NB4 (cell line): ENCODE results near the gene CREBBP.

ENCODE experiments used
- CTCF ChIP-seq: IDR thresholded peaks from one replicate; pipeline ENCODE4 v1.5.1; 2012; ENCODE audit warnings: low read depth, low read length
- MAX ChIP-seq: IDR thresholded peaks from 2 replicates; pipeline ENCODE4 v1.6.1; 2011; ENCODE audit warnings: low read depth, low read length
- POLR2A ChIP-seq: IDR thresholded peaks from 2 replicates; pipeline ENCODE4 v1.6.1; 2011; ENCODE audit warnings: mild to moderate bottlenecking; ENCODE audit not compliant: insufficient read length; ENCODE audit errors: extremely low read depth

- TF ChIP-seq POLR2A (no peak), MAX (no peak), CTCF (no peak)
Measured at GRCh38 chr16:3865241-3865640, 15.3 kb downstream of the CREBBP start.
